Stomach (tissue), 9 donors: ENCODE measurements around the gene SEC14L3. TPM values are rescaled to one million over a fixed set of nuclear protein-coding genes. Genes with fewer than 3 reads are reported as not detected.

Experiments
- DNase-seq, 2 donors: peaks; one replicate each; pipeline versions ENCODE4 v3.0.0 to v3.0.0-alpha.2; 2013 to 2019
- H3K27ac ChIP-seq, 5 donors: fragments of 200-600 bp in 4 of 5; sonication (generic) in 4 of 5; one replicate each; pipeline ENCODE4 v1.5.1; 2013 to 2019; ENCODE audit warnings: mild to moderate bottlenecking in 1 of 5, moderate library complexity in 1 of 5
- H3K27me3 ChIP-seq, 3 donors: fragments of 200-600 bp; sonication (generic); one replicate each; pipeline ENCODE4 v1.5.1; 2017 to 2019; ENCODE audit warnings: mixed run types in 1 of 3
- H3K36me3 ChIP-seq, 4 donors: fragments of 200-600 bp; sonication (generic); 1 replicate in 3 of 4; 2 replicates in 1 of 4; pipeline ENCODE4 v1.5.1; 2016 to 2019
- H3K4me1 ChIP-seq, 4 donors: fragments of 200-600 bp; sonication (generic); one replicate each; pipeline ENCODE4 v1.5.1; 2016 to 2019
- H3K4me3 ChIP-seq, 4 donors: fragments of 200-600 bp; sonication (generic) in 3 of 4; one replicate each; pipeline ENCODE4 v1.5.1; 2016 to 2019; ENCODE audit warnings: mild to moderate bottlenecking in 1 of 4
- H3K9me3 ChIP-seq, 4 donors: fragments of 200-600 bp; sonication (generic); one replicate each; pipeline ENCODE4 v1.5.1; 2016 to 2019
- CTCF ChIP-seq, 7 experiments: fragments of 450-650 bp in 4 of 7; fragments of 200-600 bp in 3 of 7; sonication (generic) in 3 of 7; IDR thresholded peaks; one replicate each; pipeline ENCODE4 v1.5.1; 2016 to 2019; ENCODE audit warnings: antibody characterized with exemption in 7 of 7, control low read depth in 2 of 7, mild to moderate bottlenecking in 1 of 7
- EP300 ChIP-seq: sonication (generic); formaldehyde crosslinking; IDR thresholded peaks from one replicate; pipeline ENCODE4 v1.6.1; 2017; ENCODE audit warnings: antibody characterized with exemption
- POLR2A ChIP-seq, 4 donors: fragments of 450-650 bp; IDR thresholded peaks; one replicate each; pipeline ENCODE4 v1.6.1; 2016; ENCODE audit warnings: antibody characterized with exemption in 4 of 4, control low read depth in 2 of 4, mild to moderate bottlenecking in 1 of 4, moderate library complexity in 1 of 4
- POLR2AphosphoS5 ChIP-seq, 3 donors: sonication (generic); formaldehyde crosslinking; IDR thresholded peaks; one replicate each; pipeline ENCODE4 v1.6.1; 2016; ENCODE audit warnings: antibody characterized with exemption in 3 of 3
- WGBS, 5 donors: extraction: QIAGEN DNeasy Blood & Tissue Kit in 3 of 5; methylation state at CpG; one replicate each; pipeline versions ENCODE4 v1.1.5 to v1.1.7; 2013 to 2018; 5-methylcytosine and 5-hydroxymethylcytosine counted together
- intact Hi-C: fragments of 100-400 bp; cut with DNase I; formaldehyde crosslinking; loops from one replicate; pipeline ENCODE4 v1.15.1; 2023; ENCODE audit warnings: low total_unique reads
- polyA plus RNA-seq, 3 donors: library from polyadenylated mRNA; stranded (reverse); fragments of 200-250 nt; gene quantifications; one replicate each; pipeline ENCODE4 v1.2.3, GENCODE V29; 2013
- total RNA-seq, 5 donors: library from RNA; depleted of rRNA; stranded (reverse); fragments of >200 nt; gene quantifications; one replicate each; pipeline versions ENCODE4 v1.1.0 to v1.2.3, GENCODE V29; 2014 to 2016
- donor health status: healthy with polysubstance abuse.
- donor health status: Bipolar disorder and iron deficiency.
- donor health status: healthy.

The SEC14L3 gene
- total and polyA plus RNA-seq, 8 donors: not detected

- 56 to 83% (median 77%) methylated on average over 3 of the region's 3 CpGs for WGBS, 5 donors
- no peaks in the 10 kb centered on the region for H3K36me3 ChIP-seq
- H3K4me1 ChIP-seq: peaks cover 0 to 16% (median 11%) of the 10 kb centered on the region in 4 donors
- no peak for TF ChIP-seq CTCF (IDR thresholded peaks at IDR 0.05)
- no peak for TF ChIP-seq POLR2A (IDR thresholded peaks at IDR 0.05)
- TF ChIP-seq EP300: no peak
- intact Hi-C loops: no loop called here
- no peak overlapping the region for H3K4me3 ChIP-seq
- no peak overlapping the region for H3K27ac ChIP-seq
- peaks cover 0 to 69% (median 21%) of the 10 kb centered on the region in 3 donors for H3K27me3 ChIP-seq
- no peak for DNase-seq
- no peaks in the 10 kb centered on the region for H3K9me3 ChIP-seq
Observed at GRCh38 chr22:30502911-30503310, 31.1 kb upstream of the SEC14L3 start.

GRCh38 chr22:30502153-30502552, 30.3 kb upstream of the SEC14L3 start:
- no peaks in the 10 kb centered on the region for H3K36me3 ChIP-seq
- H3K27me3 ChIP-seq: peaks cover 0 to 63% (median 21%) of the 10 kb centered on the region in 3 donors
- intact Hi-C loops: no loop called here
- WGBS, 5 donors: 64 to 93% (median 85%) methylated on average over 4 of the region's 4 CpGs
- no peaks in the 10 kb centered on the region for H3K9me3 ChIP-seq
- DNase-seq: no peak
- H3K27ac ChIP-seq: no peak overlapping the region
- TF ChIP-seq EP300: no peak
- no peak for TF ChIP-seq POLR2A (IDR thresholded peaks at IDR 0.05)
- no peak for TF ChIP-seq CTCF (IDR thresholded peaks at IDR 0.05)
- no peak for TF ChIP-seq POLR2AphosphoS5 (IDR thresholded peaks at IDR 0.05)
- peaks cover 0 to 16% (median 11%) of the 10 kb centered on the region in 4 donors for H3K4me1 ChIP-seq
- H3K4me3 ChIP-seq: no peak overlapping the region

GRCh38 chr22:30500628-30501027, 28.8 kb upstream of the SEC14L3 start:
- DNase-seq: no peak
- Histone ChIP-seq H3K4me3 (no peak overlapping the region), H3K27ac (no peak overlapping the region), H3K4me1 (peaks cover 0 to 7% (median 6%) of the 10 kb centered on the region in 4 donors), H3K27me3 (peaks cover 0 to 48% (median 15%) of the 10 kb centered on the region in 3 donors), H3K9me3 (no peaks in the 10 kb centered on the region), H3K36me3 (no peaks in the 10 kb centered on the region)
- intact Hi-C loops: no loop called here
- 88 to 96% (median 91%) methylated on average over 6 of the region's 6 CpGs for WGBS, 5 donors
- TF ChIP-seq POLR2AphosphoS5 (IDR thresholded peaks at IDR 0.05): no peak
- no peak for TF ChIP-seq POLR2A (IDR thresholded peaks at IDR 0.05)
- TF ChIP-seq CTCF (IDR thresholded peaks at IDR 0.05): no peak
- TF ChIP-seq EP300: no peak

- peaks cover 0 to 35% (median 0%) of the 10 kb centered on the region in 3 donors for H3K27me3 ChIP-seq
- TF ChIP-seq CTCF (IDR thresholded peaks at IDR 0.05) (no peak), POLR2AphosphoS5 (IDR thresholded peaks at IDR 0.05) (no peak), POLR2A (IDR thresholded peaks at IDR 0.05) (no peak), EP300 (no peak)
- 72 to 78% (median 77%) methylated on average over 7 of the region's 7 CpGs for WGBS, 5 donors
- H3K27ac ChIP-seq: no peak overlapping the region
- no peaks in the 10 kb centered on the region for H3K4me1 ChIP-seq
- intact Hi-C loops: no loop called here
- H3K4me3 ChIP-seq: no peak overlapping the region
- H3K9me3 ChIP-seq: no peaks in the 10 kb centered on the region
- no peak for DNase-seq
- H3K36me3 ChIP-seq: no peaks in the 10 kb centered on the region
Observed at GRCh38 chr22:30497466-30498150, 25.8 kb upstream of the SEC14L3 start.
